Epithelial cell of prostate (primary cell): Measurements from ENCODE around the gene TXNDC2.

Experiments used
- DNase-seq: peaks from one replicate; pipeline ENCODE4 v3.0.0-alpha.2; 2011; ENCODE audit warnings: low read depth, low spot score
- H3K27ac ChIP-seq: fragments of 450-650 bp; 2 replicates; pipeline ENCODE4 v1.5.1; 2017; ENCODE audit warnings: mild to moderate bottlenecking

The TXNDC2 gene

GRCh38 chr18:9926977-9927376, 41.2 kb downstream of the TXNDC2 start:
- DNase-seq, result no peak
- H3K27ac ChIP-seq, result peak overlapping the region; percentile 69

- no peak for DNase-seq
- peak overlapping the region; percentile 69 for H3K27ac ChIP-seq
These were observed 41.8 kb downstream of the TXNDC2 start for GRCh38 chr18:9927392-9928063.

- DNase-seq, result no peak
These were observed 43.0 kb downstream of the TXNDC2 start for GRCh38 chr18:9928646-9929259.

GRCh38 chr18:9930299-9930884, 44.6 kb downstream of the TXNDC2 start:
- DNase-seq, result no peak
- H3K27ac ChIP-seq, result no peak overlapping the region

More at GRCh38 chr18:9928646-9929259, 43.0 kb downstream of the TXNDC2 start:
- H3K27ac ChIP-seq, result peak overlapping the region; percentile 69

- H3K27ac ChIP-seq, result no peak overlapping the region
- DNase-seq, result no peak
These were observed 45.4 kb downstream of the TXNDC2 start for GRCh38 chr18:9931146-9931545.

- no peak for DNase-seq
- H3K27ac ChIP-seq, result no peak overlapping the region
These were observed 45.9 kb downstream of the TXNDC2 start for GRCh38 chr18:9931678-9932077.

GRCh38 chr18:9933865-9934264, 48.1 kb downstream of the TXNDC2 start:
- H3K27ac ChIP-seq, result peak overlapping the region; percentile 45
- DNase-seq, result no peak

GRCh38 chr18:9934274-9934673, 48.5 kb downstream of the TXNDC2 start:
- H3K27ac ChIP-seq, result no peak overlapping the region
- no peak for DNase-seq
